NCI-H69 (cell line): Measurements from ENCODE around the gene UBTD2.
A peak's percentile ranks its signal among the peaks of the same experiment; 100 is the strongest.

Experiments used
- DNase-seq: peaks from one replicate; lab custom pipeline; 2025; lab: John Stamatoyannopoulos, UW

UBTD2 gene

GRCh38 chr5:172194985-172195774 lies 88.4 kb downstream of the UBTD2 start:
- peak; percentile 21 for DNase-seq

- no peak for DNase-seq
Observed at GRCh38 chr5:172193872-172194271, 89.7 kb downstream of the UBTD2 start, which contains the start of gene EFCAB9. EFCAB9 (plus strand) TSS chr5:172194172; CDS start chr5:172194173, 1 bp downstream.

GRCh38 chr5:172189693-172190296 lies 93.8 kb downstream of the UBTD2 start:
- DNase-seq, result no peak

GRCh38 chr5:172188893-172189692 lies 94.5 kb downstream of the UBTD2 start:
- DNase-seq, result peak; percentile 49

- DNase-seq, result peak; percentile 93
Observed at GRCh38 chr5:172188033-172188892, 95.3 kb downstream of the UBTD2 start, which contains the start of gene STK10. STK10 (minus strand) TSS chr5:172188224; CDS start chr5:172188042, 182 bp downstream.

- peak; percentile 71 for DNase-seq
Observed at GRCh38 chr5:172187118-172188032, 96.2 kb downstream of the UBTD2 start.

GRCh38 chr5:172186114-172186695 lies 97.4 kb downstream of the UBTD2 start:
- DNase-seq, result no peak

- no peak for DNase-seq
Observed at GRCh38 chr5:172185096-172185461, 98.5 kb downstream of the UBTD2 start.

- DNase-seq, result no peak
Observed at GRCh38 chr5:172183881-172184280, 99.7 kb downstream of the UBTD2 start.

- no peak for DNase-seq
Observed at GRCh38 chr5:172182291-172182690, 101.3 kb downstream of the UBTD2 start.

GRCh38 chr5:172180936-172181335 lies 102.6 kb downstream of the UBTD2 start:
- no peak for DNase-seq

GRCh38 chr5:172178991-172179989 lies 104.3 kb downstream of the UBTD2 start:
- no peak for DNase-seq

- DNase-seq, result peak; percentile 25
Observed at GRCh38 chr5:172178301-172178987, 105.1 kb downstream of the UBTD2 start.

GRCh38 chr5:172177176-172177575 lies 106.4 kb downstream of the UBTD2 start:
- DNase-seq, result no peak

- DNase-seq, result peak; percentile 10
Observed at GRCh38 chr5:172175263-172175719, 108.3 kb downstream of the UBTD2 start.

GRCh38 chr5:172173564-172174153 lies 109.9 kb downstream of the UBTD2 start:
- no peak for DNase-seq

GRCh38 chr5:172172912-172173563 lies 110.5 kb downstream of the UBTD2 start:
- no peak for DNase-seq
